Activated naive CD4-positive, alpha-beta T cell treated with Interleukin-2 at 50 U/mL for 16 hours (primary cell): ENCODE results near the gene NSA2.

ENCODE experiments used
- DNase-seq: peaks from one replicate; pipeline ENCODE4 v3.0.0-alpha.2; 2020

The NSA2 gene

DNA sequence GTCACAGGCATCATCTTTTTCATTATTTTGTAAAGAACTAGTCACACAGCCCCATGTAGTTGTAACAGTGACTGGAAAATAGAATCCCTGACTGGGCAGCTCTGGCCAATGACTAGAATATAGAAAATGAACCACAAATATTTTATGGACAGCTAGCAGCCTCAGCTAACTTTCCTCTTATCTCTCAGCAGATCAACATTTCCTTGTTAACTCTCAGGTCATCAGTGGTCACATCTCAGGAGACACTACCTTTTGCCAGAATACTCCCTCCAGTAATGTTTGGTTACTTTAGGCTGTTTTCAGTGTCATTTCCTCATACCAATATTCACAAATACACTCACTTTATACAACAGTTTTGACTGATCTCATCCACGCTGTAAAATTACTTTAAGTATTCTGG is 55.2 kb downstream of the NSA2 start:
- DNase-seq: no peak

DNA sequence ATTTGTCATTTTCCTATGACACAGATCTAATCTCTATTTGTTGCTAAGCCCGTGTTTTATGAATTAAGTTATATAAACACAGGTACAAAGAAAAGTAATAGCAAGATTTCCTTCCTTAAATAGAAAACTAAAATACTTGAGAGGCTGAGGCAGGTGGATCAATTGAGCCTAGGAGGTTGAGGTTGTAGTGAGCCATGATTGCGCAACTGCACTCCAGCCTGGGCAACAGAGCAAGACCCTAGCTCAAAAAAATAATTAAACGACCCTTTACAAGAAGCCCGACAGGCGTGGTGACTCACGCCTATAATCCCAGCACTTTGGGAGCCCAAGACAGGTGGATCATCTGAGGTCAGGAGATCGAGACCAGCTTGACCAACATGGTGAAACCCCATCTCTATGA is 62.4 kb downstream of the NSA2 start:
- no peak for DNase-seq
